ENCODE results near the gene ARHGDIA.

Gene ARHGDIA

GRCh38 chr17:81844887-81845286, 26.2 kb downstream of the ARHGDIA start:
- TF ChIP-seq LEF1 (IDR thresholded peaks at IDR 0.05; ENCODE audit: borderline replicate concordance) = no peak
- no peak for TF ChIP-seq CTBP1 (IDR thresholded peaks at IDR 0.05; ENCODE audit: borderline replicate concordance)
- CTCF ChIA-PET = interaction anchor here (1.2 kb wide), 1 partner anchor 11 kb away, joined by 3 read pairs; no protein-coding TSS in a partner anchor
- POLR2A ChIA-PET = interaction anchor here (1.2 kb wide), 1 partner anchor 12 kb away, joined by 6 read pairs; the partner anchor contains the start of gene MCRIP1
- DNase-seq (ENCODE audit: extremely low spot score) = no peak

- POLR2A ChIA-PET = no interaction called here
- DNase-seq (ENCODE audit: extremely low spot score) = no peak
- CTCF ChIA-PET = interaction anchor here (1.2 kb wide), 1 partner anchor 11 kb away, joined by 3 read pairs; no protein-coding TSS in a partner anchor
- TF ChIP-seq HDGF (IDR thresholded peaks at IDR 0.05; ENCODE audit: borderline replicate concordance) = no peak
- no peak for TF ChIP-seq SP1 (IDR thresholded peaks at IDR 0.05)
These were observed 26.7 kb downstream of the ARHGDIA start for GRCh38 chr17:81844327-81844851.

GRCh38 chr17:81843713-81844326, 27.3 kb downstream of the ARHGDIA start:
- POLR2A ChIA-PET = interaction anchor here (1.2 kb wide), 1 partner anchor 11 kb away, joined by 4 read pairs; the partner anchor contains the start of gene MCRIP1
- DNase-seq (ENCODE audit: extremely low spot score) = no peak
- CTCF ChIA-PET = interaction anchor here (1.2 kb wide), 1 partner anchor 10 kb away, joined by 3 read pairs; no protein-coding TSS in a partner anchor
- TF ChIP-seq ARNT (IDR thresholded peaks at IDR 0.05) (no peak), NFRKB (IDR thresholded peaks at IDR 0.05) (no peak), ELF4 (IDR thresholded peaks at IDR 0.05) (no peak), SUZ12 (IDR thresholded peaks at IDR 0.05) (no peak), BHLHE40 (IDR thresholded peaks at IDR 0.05; ENCODE audit: borderline replicate concordance) (no peak), PKNOX1 (IDR thresholded peaks at IDR 0.05) (no peak), FOXM1 (IDR thresholded peaks at IDR 0.05; ENCODE audit: borderline replicate concordance) (no peak), L3MBTL2 (conservative IDR thresholded peaks at IDR 0.05) (no peak), HDGF (IDR thresholded peaks at IDR 0.05; ENCODE audit: borderline replicate concordance) (no peak), LEF1 (IDR thresholded peaks at IDR 0.05; ENCODE audit: borderline replicate concordance) (no peak), CTBP1 (IDR thresholded peaks at IDR 0.05; ENCODE audit: borderline replicate concordance) (no peak), SP1 (IDR thresholded peaks at IDR 0.05) (no peak), FOXK2 (IDR thresholded peaks at IDR 0.05) (no peak), ZNF384 (IDR thresholded peaks at IDR 0.05) (no peak), FOXA1 (IDR thresholded peaks at IDR 0.05) (no peak)

- ChIA-PET CTCF (no interaction called here), POLR2A (interaction anchor here (0.7 to 1.2 kb wide), 3 partner anchors 10 to 23 kb away, joined by 3 to 4 read pairs (median 3); partner anchors contain the start of gene MCRIP1)
- no peak for DNase-seq (ENCODE audit: extremely low spot score)
- no peak for TF ChIP-seq ELF4 (IDR thresholded peaks at IDR 0.05)
- no peak for TF ChIP-seq FOXK2 (IDR thresholded peaks at IDR 0.05)
- TF ChIP-seq HDGF (IDR thresholded peaks at IDR 0.05; ENCODE audit: borderline replicate concordance) = no peak
- TF ChIP-seq ARNT (IDR thresholded peaks at IDR 0.05) = no peak
- TF ChIP-seq CTBP1 (IDR thresholded peaks at IDR 0.05; ENCODE audit: borderline replicate concordance) = no peak
- no peak for TF ChIP-seq FOXA1 (IDR thresholded peaks at IDR 0.05)
- TF ChIP-seq SP1 (IDR thresholded peaks at IDR 0.05) = no peak
- TF ChIP-seq SUZ12 (IDR thresholded peaks at IDR 0.05) = no peak
- no peak for TF ChIP-seq LEF1 (IDR thresholded peaks at IDR 0.05; ENCODE audit: borderline replicate concordance)
- TF ChIP-seq L3MBTL2 (conservative IDR thresholded peaks at IDR 0.05) = no peak
- TF ChIP-seq FOXM1 (IDR thresholded peaks at IDR 0.05; ENCODE audit: borderline replicate concordance) = no peak
- no peak for TF ChIP-seq BHLHE40 (IDR thresholded peaks at IDR 0.05; ENCODE audit: borderline replicate concordance)
- TF ChIP-seq NFRKB (IDR thresholded peaks at IDR 0.05) = no peak
- no peak for TF ChIP-seq PKNOX1 (IDR thresholded peaks at IDR 0.05)
These were observed 28.2 kb downstream of the ARHGDIA start for GRCh38 chr17:81842725-81843504.

- no peak for DNase-seq (ENCODE audit: extremely low spot score)
- TF ChIP-seq BHLHE40 (IDR thresholded peaks at IDR 0.05; ENCODE audit: borderline replicate concordance) (no peak), TARDBP (IDR thresholded peaks at IDR 0.05) (no peak), PKNOX1 (IDR thresholded peaks at IDR 0.05) (no peak), FOXM1 (IDR thresholded peaks at IDR 0.05; ENCODE audit: borderline replicate concordance) (no peak), FOXA1 (IDR thresholded peaks at IDR 0.05) (no peak), ARNT (IDR thresholded peaks at IDR 0.05) (no peak), ZNF384 (IDR thresholded peaks at IDR 0.05) (no peak), LEF1 (IDR thresholded peaks at IDR 0.05; ENCODE audit: borderline replicate concordance) (no peak), HDGF (IDR thresholded peaks at IDR 0.05; ENCODE audit: borderline replicate concordance) (no peak), SUZ12 (IDR thresholded peaks at IDR 0.05) (no peak), ELF4 (IDR thresholded peaks at IDR 0.05) (no peak), CTBP1 (IDR thresholded peaks at IDR 0.05; ENCODE audit: borderline replicate concordance) (no peak)
- POLR2A ChIA-PET = interaction anchor here (1.0 to 3.0 kb wide), 3 partner anchors 9 to 18 kb away, joined by 3 to 8 read pairs (median 6); partner anchors contain the start of genes MCRIP1 and P4HB
- CTCF ChIA-PET = no interaction called here
These were observed 28.8 kb downstream of the ARHGDIA start for GRCh38 chr17:81842378-81842724.

All from HEK293T (cell line).